GM21367 (cell line): Measurements from ENCODE around the gene KRTAP10-3.

Source experiments
- ATAC-seq: cut with Tn5 transposase; IDR thresholded peaks from one replicate; pipeline ENCODE4 v1.9.1; 2021; ENCODE audit not compliant: unreplicated experiment

The KRTAP10-3 gene

DNA sequence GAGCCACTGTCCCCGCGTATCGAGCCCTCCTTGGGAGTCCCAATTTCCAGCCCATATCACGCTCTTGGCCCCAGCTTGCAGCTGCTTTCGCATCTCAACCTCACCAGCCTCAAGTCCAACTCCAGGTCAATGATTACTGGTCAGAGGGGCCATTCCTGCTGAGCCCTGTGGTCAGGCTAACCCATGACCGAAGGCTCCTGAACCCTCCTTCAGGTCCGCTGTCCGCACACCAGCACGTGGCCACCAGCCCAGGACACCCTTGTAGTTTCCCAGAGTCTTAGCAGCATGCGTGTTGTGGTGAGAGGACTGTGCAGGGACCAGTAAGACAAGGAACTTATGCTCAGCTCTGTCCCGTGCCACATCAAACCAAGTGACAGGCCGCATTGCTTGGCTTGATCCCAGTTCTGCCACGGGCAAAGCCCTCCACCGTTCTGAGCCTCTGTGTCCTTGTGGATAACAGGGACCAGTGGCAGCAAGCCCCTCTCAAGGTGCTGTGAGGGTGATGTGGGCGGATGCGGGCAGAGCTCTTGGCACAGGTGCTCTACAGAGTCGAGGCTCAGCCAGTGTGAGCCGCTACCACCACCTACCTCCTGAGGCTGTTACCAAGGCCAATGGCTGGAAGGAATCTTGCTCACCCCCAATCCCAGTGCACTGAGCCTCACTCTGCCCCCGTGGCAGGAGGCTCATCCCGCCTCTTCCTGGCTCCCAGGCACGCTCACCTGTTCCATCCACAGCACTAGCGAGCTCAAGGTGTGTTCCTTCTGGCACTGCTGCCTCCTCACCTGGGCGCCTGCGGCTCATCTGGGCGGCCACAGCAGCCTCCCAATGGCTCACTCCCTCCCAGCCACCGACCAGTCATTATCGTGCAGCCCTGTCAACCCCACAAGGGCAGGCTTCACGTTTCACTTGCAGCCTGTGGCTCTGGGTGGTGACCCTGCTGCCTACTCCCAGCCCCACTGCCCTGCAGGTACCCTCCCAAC lies 39.0 kb downstream of the KRTAP10-3 start:
- no peak for ATAC-seq

DNA sequence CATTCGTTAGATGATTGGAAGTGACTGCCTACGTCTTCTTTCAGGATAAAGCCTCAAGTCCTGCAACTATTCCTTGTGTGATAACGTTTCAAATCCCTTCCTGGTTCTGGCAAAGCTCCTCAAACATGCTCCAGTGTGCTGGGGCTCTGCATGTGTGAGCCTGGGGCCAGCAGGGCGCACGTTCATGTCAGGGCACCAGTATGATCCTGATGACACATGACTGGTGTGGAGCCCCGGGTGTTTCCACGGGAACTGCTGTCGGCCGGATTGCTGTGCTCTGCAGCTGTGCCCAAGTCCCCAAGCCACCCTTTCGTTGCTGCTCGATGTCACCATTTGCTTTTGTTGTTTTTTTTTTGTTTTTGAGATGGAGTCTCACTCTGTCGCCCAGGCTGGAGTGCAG lies 39.9 kb downstream of the KRTAP10-3 start:
- ATAC-seq: no peak

DNA sequence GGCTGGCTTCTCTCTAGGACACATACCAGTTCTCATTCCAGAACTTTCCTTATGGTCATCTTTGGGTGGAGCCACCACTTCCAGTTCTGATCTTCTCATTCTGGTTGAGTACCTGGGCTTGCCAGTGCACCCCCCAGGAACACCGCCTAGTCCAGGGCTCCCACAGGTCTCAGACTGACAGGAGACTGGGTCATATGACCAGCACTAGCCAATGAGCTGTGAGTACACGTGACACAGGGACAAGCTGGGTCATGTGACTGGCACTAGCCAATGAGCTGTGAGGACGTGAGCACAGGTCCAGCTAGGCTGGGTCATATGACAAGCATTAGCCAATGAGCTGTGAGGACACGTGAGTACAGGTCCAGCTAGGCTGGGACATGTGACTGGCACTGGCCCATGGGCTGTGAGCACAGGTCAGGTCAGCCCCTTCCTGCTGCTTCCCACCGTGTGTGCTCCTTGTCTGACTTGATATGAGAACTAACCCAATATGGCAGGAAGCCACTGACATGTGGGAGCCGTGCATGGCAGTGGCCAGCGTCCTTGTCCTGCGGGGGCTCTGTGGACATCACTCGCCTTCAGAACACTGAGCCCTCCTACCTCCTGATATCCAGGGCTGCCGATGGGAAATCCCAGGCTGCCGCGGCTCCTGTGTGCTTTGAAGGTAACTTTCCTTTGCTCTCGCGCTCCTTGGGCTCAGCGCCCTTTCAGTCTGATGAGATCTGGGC lies 41.3 kb downstream of the KRTAP10-3 start:
- ATAC-seq: no peak

DNA sequence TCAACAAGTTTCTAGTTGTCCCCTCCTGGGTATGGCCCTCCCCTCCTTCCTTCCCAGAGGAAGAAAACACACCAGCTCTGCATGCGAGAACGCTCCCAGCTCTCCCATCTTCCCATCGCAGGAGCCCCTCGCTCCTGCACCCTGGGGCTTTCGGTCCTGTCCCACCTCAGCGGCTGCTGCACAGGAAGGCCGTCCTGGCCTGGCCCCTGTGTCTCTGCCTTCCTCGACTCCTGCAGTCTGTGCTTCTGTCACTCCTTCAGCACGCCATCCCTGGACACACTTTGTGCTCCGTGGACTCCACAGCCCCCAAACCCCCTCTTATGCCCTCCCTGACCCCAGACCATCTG lies 41.8 kb downstream of the KRTAP10-3 start:
- ATAC-seq: no peak

DNA sequence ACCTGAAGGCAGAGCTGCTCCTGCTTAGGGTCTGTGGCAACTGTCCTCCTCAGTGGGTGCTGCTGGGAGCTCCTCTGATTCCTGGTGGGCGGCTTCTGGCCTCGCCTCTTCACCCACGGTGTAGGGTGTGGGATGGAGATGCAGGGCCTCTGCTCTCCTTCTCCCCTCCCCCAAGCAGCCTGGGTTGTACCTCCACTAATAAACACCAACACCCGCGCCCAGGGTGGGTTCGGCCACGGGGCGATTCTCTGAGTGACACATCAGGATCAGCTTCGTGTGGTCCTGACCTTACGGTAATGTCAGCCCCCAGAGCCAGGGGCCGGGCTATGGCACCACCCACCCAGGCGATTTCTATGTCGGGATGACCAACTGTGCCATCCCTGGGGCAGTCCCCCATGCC lies 42.3 kb downstream of the KRTAP10-3 start:
- ATAC-seq: no peak

DNA sequence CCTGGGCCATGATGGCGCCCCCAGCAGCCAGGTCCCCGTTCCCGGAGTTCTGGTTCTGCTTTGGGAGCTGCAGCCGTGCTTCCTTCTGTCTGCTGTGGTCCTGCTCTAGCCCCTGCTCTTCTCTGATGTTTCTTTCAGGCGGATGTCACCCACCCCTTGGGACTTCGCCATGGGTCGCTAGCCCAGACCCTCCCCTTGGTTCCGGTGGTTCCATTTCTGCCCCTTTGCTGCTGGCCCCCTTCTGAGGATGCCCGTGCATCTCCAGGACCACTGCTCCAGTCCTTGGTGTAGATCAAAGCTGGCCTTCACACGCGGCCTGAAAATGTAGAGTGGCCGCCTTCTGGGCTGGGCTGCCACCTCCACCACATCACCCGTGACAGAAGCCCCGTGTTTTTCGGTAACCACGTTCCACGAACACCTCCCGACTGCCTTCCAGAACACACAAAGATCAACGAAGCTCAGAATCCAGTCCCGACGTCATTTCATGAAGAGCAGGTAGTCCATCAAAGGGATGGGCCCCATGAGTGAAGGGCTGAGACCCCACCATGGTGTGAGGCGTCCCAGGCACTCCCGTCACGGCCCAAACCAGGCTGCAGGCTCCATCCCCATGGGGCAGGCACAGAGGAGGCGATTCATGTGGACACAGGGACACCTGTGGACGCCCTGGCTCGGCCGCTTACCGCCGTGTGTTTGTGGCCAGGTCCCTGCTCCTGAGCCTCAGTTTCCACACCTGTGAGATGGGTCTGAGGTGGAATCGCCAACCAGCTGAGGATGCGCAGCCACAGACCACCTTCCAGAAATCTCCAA lies 43.0 kb downstream of the KRTAP10-3 start:
- no peak for ATAC-seq

DNA sequence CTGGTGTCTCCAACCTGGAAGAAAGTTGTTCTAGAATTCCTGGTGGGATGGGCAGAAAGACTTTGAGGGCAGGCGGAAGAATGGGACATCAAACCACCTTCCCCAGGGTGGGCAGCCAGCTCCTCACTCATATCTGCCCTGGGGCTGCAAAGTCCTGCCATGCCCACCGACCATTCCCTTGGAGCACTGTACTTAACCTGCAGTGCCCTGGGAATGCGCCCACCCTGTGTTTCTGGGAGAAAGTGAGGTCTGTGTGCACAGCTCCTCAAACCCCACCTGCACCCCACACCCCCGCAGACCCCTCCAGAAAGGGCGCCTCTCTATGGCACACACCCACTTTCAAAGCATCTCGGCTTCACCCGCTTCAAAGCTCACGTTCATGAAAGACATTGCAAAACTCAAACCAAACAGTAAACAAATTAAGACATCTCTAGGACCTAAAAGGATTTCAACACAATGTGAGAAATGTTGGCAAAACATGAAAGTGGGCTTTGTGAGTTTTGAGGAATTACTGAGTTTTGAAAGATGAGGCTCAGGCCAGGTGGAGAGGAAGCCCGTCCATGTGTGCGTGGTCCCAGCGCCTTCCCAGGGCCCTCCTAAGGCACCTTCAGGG lies 43.7 kb downstream of the KRTAP10-3 start:
- no peak for ATAC-seq

DNA sequence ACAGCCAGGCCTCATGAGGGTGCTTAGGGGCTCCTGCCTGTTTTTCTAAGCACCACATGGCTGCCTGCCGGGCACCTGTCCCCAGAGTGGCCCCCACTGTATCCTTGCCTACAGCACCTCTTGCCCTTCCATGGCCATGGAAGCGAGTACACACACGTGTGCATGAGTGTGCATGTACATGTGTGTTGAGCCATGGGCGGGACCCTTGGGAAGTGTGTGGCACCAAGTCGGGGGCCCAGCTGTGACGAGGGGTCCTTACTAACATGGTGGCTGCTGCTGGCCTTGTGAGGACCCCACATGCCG lies 44.4 kb downstream of the KRTAP10-3 start:
- ATAC-seq: no peak

DNA sequence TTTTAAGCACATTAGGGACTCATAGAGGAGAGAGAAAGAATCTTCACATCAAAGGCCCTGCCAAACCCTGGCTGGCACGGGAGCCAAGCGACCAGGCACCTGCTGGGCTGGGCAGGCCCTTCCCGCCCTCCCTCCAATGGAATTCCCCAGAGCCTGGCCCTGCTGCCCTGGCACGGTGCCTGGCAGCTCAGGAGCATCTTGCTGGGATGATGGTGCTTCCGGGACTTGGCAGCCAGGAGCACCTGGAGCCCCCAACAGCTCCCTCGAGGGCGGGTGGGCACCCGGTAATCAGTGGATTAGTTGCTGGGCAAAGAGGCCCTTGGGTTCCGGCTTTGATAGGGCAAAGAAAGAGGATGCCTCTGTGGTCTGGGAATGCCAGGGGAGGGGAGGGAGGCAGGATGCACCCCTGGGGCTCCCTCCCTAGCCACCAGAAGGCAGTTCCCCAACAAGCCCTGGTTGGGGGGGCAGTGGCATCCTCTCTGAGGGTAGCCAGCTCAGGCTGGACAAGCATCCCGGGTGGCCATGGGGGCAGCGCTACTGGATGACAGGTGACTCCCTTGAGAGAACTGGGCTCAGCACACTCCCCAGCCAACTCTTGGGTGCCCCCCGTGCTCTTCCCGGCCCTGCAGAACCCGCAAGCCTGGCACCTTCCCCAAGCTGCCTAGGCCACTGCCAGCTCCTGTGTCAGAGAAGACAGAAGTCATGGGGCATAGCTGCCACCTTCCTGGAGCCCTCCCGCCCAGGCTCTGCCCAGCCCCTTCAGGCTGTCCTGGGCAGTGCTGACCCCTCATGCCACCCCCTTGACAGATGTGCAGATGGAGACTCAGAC lies 45.0 kb downstream of the KRTAP10-3 start:
- no peak for ATAC-seq

DNA sequence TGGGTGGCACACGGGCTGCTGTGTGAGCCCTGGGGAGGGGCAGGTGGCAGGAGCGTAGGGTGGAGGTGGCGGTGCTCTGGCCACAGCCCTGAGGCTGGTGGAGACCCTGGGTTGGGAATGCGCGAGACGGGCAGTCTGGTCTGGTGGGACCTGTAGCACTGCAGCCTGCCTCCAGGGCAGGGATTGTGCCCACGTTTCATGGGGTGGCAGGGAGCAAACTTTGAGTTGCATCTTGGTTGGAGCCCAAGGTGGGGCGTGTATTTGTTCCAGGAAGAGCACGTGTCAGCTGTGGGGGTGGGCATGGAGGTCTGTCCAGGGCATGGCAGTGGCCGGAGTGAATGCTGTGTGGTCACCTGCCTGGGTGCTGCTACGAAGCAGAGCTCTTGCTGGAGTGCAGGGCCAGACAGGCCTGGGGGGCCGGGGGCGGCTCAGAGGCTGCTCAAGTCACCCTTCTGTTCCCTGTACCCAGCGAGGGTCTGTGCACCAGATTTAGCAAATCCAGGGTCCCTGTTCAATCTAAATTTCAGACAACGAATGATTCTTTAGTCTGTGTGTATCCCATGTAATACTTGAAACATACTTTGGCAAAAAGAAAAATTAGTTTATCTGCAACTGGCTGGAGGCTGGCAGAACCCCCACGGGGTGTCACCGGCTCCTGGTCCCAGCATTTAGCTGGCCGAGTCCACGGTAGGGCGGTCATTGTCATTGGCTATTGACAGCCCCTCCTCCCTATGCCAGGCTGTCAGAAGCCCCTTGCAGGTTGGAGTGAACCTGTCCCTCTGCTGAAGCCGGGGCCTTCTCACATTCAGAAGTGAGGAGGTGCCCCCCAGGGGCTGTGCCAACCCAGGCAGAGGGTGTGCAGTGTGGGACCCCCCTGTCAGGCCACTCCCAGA lies 45.9 kb downstream of the KRTAP10-3 start:
- ATAC-seq: no peak

DNA sequence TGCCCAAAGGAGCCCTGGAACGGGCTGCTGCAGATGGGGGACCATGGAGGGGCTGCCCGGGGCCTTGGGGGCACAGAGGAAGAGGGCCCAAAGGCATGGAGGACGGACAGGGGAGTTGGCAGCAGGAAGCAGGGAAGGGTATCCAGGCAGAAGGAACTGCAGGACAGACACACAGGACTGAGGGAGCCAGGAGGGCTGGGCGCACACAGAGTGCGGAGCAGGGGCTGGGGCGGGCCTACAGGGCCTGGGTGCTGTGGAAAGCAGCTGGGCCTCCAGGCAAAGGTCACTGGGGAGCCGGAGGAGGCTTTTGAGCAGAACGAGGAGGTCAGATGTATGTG lies 46.7 kb downstream of the KRTAP10-3 start:
- no peak for ATAC-seq

DNA sequence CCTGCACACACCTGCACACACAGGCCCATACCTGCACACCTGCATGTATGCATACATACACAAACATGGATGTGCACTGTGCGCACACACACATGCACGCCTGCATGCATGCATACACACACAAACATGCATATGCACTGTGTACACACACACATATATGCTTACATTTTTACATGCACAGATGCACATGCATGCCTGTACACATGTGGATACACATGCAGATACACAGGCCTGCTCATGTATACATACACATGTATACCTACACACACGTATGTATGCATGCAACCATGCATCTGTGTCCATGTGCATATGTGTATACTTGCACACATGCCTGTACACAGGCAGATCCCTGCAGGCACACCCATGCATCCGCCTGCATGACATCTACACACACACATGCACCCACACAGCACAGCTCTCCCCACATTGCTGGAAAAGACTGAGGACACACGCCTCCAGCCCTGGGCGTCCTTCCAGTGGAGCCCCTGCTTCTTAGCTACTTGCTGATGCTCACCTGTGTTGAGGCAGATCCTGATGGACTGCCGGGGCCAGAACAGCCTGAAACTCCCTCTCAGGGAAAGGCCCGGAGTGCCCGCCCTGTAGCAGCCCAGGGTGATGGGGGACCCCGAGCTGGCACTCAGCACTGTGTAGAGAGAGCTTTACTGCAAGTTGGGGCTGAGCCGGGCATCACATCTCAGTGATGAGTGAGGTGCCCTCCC lies 47.2 kb downstream of the KRTAP10-3 start:
- no peak for ATAC-seq

DNA sequence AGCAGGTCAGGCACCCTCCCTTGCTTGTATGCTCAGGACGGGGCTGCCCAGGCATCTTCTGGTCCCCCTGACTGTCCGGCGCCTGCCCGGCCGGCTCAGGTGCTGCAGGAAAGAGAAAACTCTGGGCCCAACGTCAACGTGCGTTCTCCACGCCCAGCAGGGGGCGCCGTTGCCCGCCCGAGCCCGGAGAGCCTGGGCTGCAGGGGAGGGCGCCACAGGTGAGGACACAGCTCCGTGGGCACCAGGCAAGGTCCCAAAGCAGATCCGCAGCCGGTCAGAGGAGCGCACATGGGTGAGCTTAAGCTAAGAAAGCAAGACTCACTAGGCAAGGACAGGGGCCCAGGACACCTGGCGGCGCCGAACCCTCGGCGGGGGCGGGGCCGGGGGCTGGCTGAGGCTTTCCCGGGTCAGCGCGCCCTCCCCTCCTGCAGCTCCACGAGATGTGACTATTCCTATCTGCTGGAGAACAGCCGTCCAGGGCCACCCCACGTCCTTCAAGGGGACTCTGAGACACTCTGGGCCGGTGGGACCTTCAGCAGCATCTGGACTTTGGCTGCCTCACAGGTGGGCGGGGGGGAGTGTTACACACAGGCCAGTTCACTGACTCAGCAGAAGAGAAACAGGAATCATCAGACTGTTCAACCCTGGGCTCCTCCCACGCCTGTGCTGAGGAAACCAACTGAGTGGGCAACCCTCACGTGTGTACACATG lies 47.9 kb downstream of the KRTAP10-3 start:
- ATAC-seq: no peak

DNA sequence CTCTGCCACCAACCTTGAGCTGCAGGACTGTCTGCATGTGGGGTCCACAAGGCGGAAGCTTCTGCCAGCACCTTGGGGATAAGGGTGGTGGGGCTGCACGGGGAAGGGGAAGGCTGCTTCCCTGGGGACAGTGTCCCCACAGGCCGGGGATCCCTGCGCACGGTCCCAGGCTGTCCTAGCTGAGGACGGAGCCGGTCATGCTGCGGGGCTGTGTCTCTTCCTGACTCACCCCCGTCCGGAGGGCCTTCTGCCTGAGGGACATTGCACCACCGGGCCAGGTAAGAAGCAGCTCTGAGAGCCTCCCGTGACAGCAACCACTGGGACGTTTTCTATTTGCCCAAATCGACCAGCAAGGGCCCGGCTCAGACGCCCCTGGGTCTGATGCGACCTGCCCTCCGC lies 48.5 kb downstream of the KRTAP10-3 start:
- ATAC-seq: no peak

DNA sequence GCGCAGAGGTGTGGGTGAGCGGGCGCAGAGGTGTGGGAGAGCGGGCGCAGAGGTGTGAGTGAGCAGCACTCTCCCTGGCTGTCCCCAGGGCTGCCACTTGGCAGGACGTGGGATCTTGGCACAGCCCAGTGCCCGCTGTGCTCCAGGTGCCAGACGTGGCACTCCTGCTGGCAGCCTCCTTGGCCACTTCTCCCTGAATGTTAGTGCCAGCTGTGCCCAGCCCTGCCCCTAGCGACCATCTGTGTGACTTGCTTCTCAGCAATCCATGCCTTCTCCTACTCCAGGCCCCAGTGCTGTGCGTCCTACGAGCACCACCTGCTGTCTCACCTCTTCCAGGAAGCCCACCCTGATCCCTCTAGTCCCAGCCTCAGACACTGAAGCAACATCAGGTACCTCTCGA lies 49.1 kb downstream of the KRTAP10-3 start:
- ATAC-seq: no peak

DNA sequence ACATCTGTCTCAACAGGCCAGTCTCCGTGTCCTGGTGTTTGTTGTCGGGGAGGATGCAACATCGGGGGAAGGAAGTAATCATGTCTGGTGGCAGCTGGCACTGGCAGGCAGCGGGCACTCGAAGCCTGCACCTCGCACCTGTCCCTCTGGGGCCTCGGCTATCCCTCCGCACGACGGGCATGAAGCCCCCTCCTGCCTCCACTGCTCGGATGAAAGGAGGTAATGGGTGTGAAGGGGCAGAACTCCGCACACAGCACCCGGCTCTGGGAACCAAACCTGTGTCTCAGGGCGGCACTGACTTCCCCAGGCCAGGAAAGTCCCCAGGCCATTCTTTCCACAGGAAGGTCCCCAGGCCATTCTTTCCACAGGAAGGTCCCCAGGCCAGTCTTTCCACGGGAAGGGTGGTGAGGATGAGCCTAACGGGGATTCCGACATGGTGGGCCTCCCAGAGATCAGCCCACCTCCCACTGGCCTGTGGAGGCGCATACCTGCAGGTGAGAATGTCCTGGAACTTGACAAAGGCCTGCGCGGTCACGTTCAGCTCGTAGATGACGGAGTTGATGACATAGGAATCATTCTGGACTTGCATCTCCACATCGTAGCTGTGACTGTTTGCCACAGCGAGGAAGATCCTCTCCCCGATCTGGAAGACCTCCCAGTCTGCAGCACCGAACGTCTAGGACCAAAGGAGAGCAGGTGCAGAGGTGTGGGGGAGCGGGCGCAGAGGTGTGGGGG lies 49.7 kb downstream of the KRTAP10-3 start:
- no peak for ATAC-seq

DNA sequence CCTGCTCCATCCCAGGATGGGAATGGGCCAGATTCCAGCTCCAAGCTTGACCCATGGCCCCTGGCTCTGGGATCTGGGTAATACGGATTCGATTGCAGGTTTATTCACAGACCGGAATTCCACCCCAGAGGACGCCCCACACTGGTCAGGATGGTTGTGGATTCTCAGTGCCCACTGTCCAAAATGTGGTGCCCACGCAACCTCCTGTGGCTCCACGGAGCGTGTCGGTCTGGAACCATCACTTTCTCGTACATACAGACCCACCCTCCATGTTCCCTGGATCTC lies 50.2 kb downstream of the KRTAP10-3 start:
- no peak for ATAC-seq
